Neural progenitor cell (in vitro differentiated cells): Measurements from ENCODE around the gene GRK3. TPM values are rescaled to one million over a fixed set of nuclear protein-coding genes. Genes with fewer than 3 reads are reported as not detected.

Experiments used
- DNase-seq: peaks from one replicate; pipeline ENCODE4 v3.0.0-alpha.2; 2016; ENCODE audit warnings: low spot score
- H2AFZ ChIP-seq: fragments of 200-600 bp; sonication (generic); replicated peaks from 2 replicates; pipeline ENCODE4 v1.6.1; 2016; ENCODE audit warnings: antibody characterized with exemption
- H3F3A ChIP-seq: fragments of 200-600 bp; sonication (generic); 2 replicates; pipeline ENCODE4 v1.6.1; 2016; ENCODE audit warnings: antibody characterized with exemption, low read depth
- H3K27ac ChIP-seq: fragments of 200-600 bp; sonication (generic); 2 replicates; pipeline ENCODE4 v1.5.1; 2016; ENCODE audit warnings: mild to moderate bottlenecking
- H3K27me3 ChIP-seq: fragments of 200-600 bp; sonication (generic); 2 replicates; pipeline ENCODE4 v1.6.1; 2016; ENCODE audit warnings: mild to moderate bottlenecking, moderate library complexity
- H3K36me3 ChIP-seq: fragments of 200-600 bp; sonication (generic); 2 replicates; pipeline ENCODE4 v1.5.1; 2016
- H3K4me1 ChIP-seq: fragments of 200-600 bp; sonication (generic); 2 replicates; pipeline ENCODE4 v1.6.1; 2016; ENCODE audit warnings: mixed run types
- H3K4me2 ChIP-seq: fragments of 200-600 bp; sonication (generic); 2 replicates; pipeline ENCODE4 v1.6.1; 2016
- H3K4me3 ChIP-seq: fragments of 200-600 bp; sonication (generic); 2 replicates; pipeline ENCODE4 v1.5.1; 2016
- H3K79me2 ChIP-seq: fragments of 200-600 bp; sonication (generic); 2 replicates; pipeline ENCODE4 v1.6.1; 2016; ENCODE audit warnings: low read depth
- H3K9ac ChIP-seq: fragments of 200-600 bp; sonication (generic); 2 replicates; pipeline ENCODE4 v1.6.1; 2016
- H3K9me3 ChIP-seq: fragments of 200-600 bp; sonication (generic); 2 replicates; pipeline ENCODE4 v1.5.1; 2016; ENCODE audit warnings: low read depth
- H4K20me1 ChIP-seq: fragments of 200-600 bp; sonication (generic); 2 replicates; pipeline ENCODE4 v1.6.1; 2016; ENCODE audit warnings: low read depth
- H3K27ac Mint-ChIP-seq: 3 replicates; pipeline ENCODE4 v1.8.0; 2021; ENCODE audit warnings: mixed read lengths
- H3K27me3 Mint-ChIP-seq: 2 replicates; pipeline ENCODE4 v1.8.0; 2022; ENCODE audit warnings: low read depth, mild to moderate bottlenecking, inconsistent platforms, moderate library complexity, mixed read lengths; ENCODE audit not compliant: insufficient read depth
- H3K36me3 Mint-ChIP-seq: 3 replicates; pipeline ENCODE4 v1.8.0; 2021; ENCODE audit warnings: mixed read lengths
- H3K4me1 Mint-ChIP-seq: 3 replicates; pipeline ENCODE4 v1.8.0; 2021; ENCODE audit warnings: mixed read lengths
- H3K4me3 Mint-ChIP-seq: 3 replicates; pipeline ENCODE4 v1.8.0; 2021; ENCODE audit warnings: mild to moderate bottlenecking, moderate library complexity, mixed read lengths
- H3K9me3 Mint-ChIP-seq: 3 replicates; pipeline ENCODE4 v1.8.0; 2020; ENCODE audit warnings: mixed read lengths
- EZH2 ChIP-seq: fragments of 200-600 bp; sonication (generic); IDR thresholded peaks from 2 replicates; pipeline ENCODE4 v1.6.1; 2017; ENCODE audit warnings: antibody characterized with exemption, mild to moderate bottlenecking, moderate library complexity
- EZH2phosphoT487 ChIP-seq: fragments of 200-600 bp; sonication (generic); IDR thresholded peaks from 2 replicates; pipeline ENCODE4 v1.6.1; 2017; ENCODE audit warnings: antibody characterized with exemption
- total RNA-seq: library from RNA; depleted of rRNA; stranded (reverse); fragments of >200 nt; gene quantifications from 2 replicates; pipeline ENCODE4 v1.2.3, GENCODE V29; 2015; ENCODE audit warnings: low replicate concordance
- TF ChIP-seq, protein P1 (sequence below): fragments of 200-600 bp; sonication (generic); IDR thresholded peaks from 2 replicates; pipeline ENCODE4 v1.5.1; 2017; ENCODE audit warnings: antibody characterized with exemption, mild to moderate bottlenecking

Gene GRK3
- total RNA-seq, 1 donor from 2014 or later, result 20.8 TPM

DNA sequence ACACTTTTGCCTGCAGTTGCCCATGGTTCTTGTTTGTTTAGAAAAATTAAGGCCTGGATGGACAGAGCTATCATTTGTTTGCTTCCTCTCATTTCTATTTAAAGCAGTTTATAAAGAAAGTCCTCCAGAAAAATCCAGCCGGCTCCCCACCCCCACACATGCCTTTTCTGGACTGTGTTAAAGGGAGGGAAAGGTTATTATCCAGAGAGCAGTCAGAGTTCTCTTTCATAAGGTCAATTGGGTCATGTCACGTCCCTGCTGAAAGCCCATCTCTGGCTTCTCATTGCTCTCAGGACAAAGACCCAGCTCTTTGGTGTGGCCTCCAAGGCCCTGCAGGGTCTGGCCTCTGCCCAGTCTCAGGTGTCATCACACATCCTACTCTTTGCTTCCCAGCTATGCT is 9.8 kb upstream of the GRK3 start:
- DNase-seq, result no peak
- H3K9me3 Mint-ChIP-seq, result peaks cover 5% of the 10 kb centered on the region
- no peak overlapping the region for H3K27ac ChIP-seq
- H4K20me1 ChIP-seq, result no peaks in the 10 kb centered on the region
- no peaks in the 10 kb centered on the region for H3K27me3 ChIP-seq
- H3K36me3 Mint-ChIP-seq, result no peaks in the 10 kb centered on the region
- H3K4me3 ChIP-seq, result no peak overlapping the region
- no peak overlapping the region for H2AFZ ChIP-seq
- H3K36me3 ChIP-seq, result no peaks in the 10 kb centered on the region
- peaks cover 8% of the 10 kb centered on the region for H3K4me1 ChIP-seq
- H3K4me3 Mint-ChIP-seq, result no peak overlapping the region
- no peaks in the 10 kb centered on the region for H3K9me3 ChIP-seq
- H3K4me1 Mint-ChIP-seq, result peaks cover 26% of the 10 kb centered on the region
- H3K27ac Mint-ChIP-seq, result peak overlapping the region; percentile 81
- H3F3A ChIP-seq, result no peaks in the 10 kb centered on the region
- TF ChIP-seq, protein P1, sequence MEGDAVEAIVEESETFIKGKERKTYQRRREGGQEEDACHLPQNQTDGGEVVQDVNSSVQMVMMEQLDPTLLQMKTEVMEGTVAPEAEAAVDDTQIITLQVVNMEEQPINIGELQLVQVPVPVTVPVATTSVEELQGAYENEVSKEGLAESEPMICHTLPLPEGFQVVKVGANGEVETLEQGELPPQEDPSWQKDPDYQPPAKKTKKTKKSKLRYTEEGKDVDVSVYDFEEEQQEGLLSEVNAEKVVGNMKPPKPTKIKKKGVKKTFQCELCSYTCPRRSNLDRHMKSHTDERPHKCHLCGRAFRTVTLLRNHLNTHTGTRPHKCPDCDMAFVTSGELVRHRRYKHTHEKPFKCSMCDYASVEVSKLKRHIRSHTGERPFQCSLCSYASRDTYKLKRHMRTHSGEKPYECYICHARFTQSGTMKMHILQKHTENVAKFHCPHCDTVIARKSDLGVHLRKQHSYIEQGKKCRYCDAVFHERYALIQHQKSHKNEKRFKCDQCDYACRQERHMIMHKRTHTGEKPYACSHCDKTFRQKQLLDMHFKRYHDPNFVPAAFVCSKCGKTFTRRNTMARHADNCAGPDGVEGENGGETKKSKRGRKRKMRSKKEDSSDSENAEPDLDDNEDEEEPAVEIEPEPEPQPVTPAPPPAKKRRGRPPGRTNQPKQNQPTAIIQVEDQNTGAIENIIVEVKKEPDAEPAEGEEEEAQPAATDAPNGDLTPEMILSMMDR, result no peak
- no peak for TF ChIP-seq EZH2
- TF ChIP-seq EZH2phosphoT487, result no peak
- H3K9ac ChIP-seq, result no peak overlapping the region
- H3K79me2 ChIP-seq, result no peaks in the 10 kb centered on the region
- peaks cover 2% of the 10 kb centered on the region for H3K27me3 Mint-ChIP-seq
- peak overlapping the region; percentile 20 for H3K4me2 ChIP-seq

DNA sequence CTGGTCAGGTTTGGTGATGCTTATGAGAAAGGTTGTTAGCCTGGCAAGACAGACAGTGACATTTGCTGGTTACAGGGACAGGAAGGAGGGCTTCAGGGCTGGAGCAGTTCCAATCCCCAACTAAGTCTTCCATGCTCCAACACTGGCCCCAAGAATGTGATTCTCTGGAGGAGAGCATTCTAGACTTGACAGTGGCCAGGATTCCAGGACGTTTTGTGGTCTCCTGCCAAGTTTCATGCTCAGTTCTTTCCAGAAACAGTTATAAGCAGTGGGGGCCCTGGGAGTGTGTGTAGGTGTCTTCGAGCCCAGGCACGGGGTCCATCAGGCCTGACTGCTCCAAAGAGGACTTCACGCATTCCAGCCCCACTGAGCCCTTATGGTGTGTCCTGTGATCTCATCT is 8.9 kb upstream of the GRK3 start:
- Histone ChIP-seq H3K36me3 (no peaks in the 10 kb centered on the region), H3K9me3 (no peaks in the 10 kb centered on the region), H3K9ac (no peak overlapping the region), H2AFZ (no peak overlapping the region), H3K4me1 (peaks cover 8% of the 10 kb centered on the region), H3F3A (no peaks in the 10 kb centered on the region), H3K27ac (no peak overlapping the region), H3K4me2 (no peak overlapping the region), H3K79me2 (no peaks in the 10 kb centered on the region), H3K27me3 (no peaks in the 10 kb centered on the region), H4K20me1 (no peaks in the 10 kb centered on the region), H3K4me3 (no peak overlapping the region)
- peaks cover 25% of the 10 kb centered on the region for H3K4me1 Mint-ChIP-seq
- no peak overlapping the region for H3K4me3 Mint-ChIP-seq
- no peaks in the 10 kb centered on the region for H3K36me3 Mint-ChIP-seq
- peaks cover 4% of the 10 kb centered on the region for H3K27me3 Mint-ChIP-seq
- no peak for DNase-seq
- H3K27ac Mint-ChIP-seq, result no peak overlapping the region
- no peak for TF ChIP-seq EZH2phosphoT487
- TF ChIP-seq EZH2, result no peak
- TF ChIP-seq, protein P1, result no peak
- H3K9me3 Mint-ChIP-seq, result peaks cover 2% of the 10 kb centered on the region

DNA sequence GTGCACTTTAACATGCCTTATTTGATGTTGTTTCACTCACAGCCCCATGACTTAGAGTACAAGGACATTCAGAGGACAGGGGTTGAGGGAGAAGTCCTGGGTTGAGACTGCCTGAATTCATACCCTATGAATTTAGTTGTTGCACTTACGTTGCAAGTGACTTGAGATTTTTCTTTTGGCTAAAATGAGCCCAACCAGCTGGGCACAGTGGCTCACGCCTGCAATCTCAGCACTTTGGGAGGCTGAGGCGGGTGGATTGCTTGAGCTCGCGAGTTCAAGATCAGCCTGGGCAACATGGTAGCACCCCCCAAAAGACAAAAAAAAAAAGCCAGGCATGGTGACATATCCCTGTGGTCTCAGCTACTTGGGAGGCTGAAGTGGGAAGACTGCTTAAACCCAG is 7.3 kb upstream of the GRK3 start:
- no peaks in the 10 kb centered on the region for H3K36me3 ChIP-seq
- peaks cover 8% of the 10 kb centered on the region for H3K4me1 ChIP-seq
- H3K4me3 Mint-ChIP-seq, result no peak overlapping the region
- H3K27me3 Mint-ChIP-seq, result peaks cover 4% of the 10 kb centered on the region
- H3K27ac Mint-ChIP-seq, result no peak overlapping the region
- no peak overlapping the region for H3K27ac ChIP-seq
- no peak for DNase-seq
- no peaks in the 10 kb centered on the region for H4K20me1 ChIP-seq
- H3K9ac ChIP-seq, result no peak overlapping the region
- no peaks in the 10 kb centered on the region for H3K36me3 Mint-ChIP-seq
- no peaks in the 10 kb centered on the region for H3K27me3 ChIP-seq
- H3K4me1 Mint-ChIP-seq, result peaks cover 25% of the 10 kb centered on the region
- no peak overlapping the region for H3K4me2 ChIP-seq
- H2AFZ ChIP-seq, result no peak overlapping the region
- peaks cover 1% of the 10 kb centered on the region for H3K9me3 Mint-ChIP-seq
- no peak overlapping the region for H3K4me3 ChIP-seq
- no peaks in the 10 kb centered on the region for H3K79me2 ChIP-seq
- no peaks in the 10 kb centered on the region for H3F3A ChIP-seq
- TF ChIP-seq, protein P1, result no peak
- TF ChIP-seq EZH2, result no peak
- TF ChIP-seq EZH2phosphoT487, result no peak
- H3K9me3 ChIP-seq, result no peaks in the 10 kb centered on the region
